SHP77 (cell line): ENCODE data around the gene ZNF808.
"Not testable (repeated sequence)": the region's sequence is repeated elsewhere in the genome, so short reads cannot be mapped to it uniquely, and the experiment has no call there.

Experiments
- DNase-seq, 2 experiments: peaks; one replicate each; lab custom pipeline; 2025; lab: John Stamatoyannopoulos, UW

ZNF808 gene

DNA sequence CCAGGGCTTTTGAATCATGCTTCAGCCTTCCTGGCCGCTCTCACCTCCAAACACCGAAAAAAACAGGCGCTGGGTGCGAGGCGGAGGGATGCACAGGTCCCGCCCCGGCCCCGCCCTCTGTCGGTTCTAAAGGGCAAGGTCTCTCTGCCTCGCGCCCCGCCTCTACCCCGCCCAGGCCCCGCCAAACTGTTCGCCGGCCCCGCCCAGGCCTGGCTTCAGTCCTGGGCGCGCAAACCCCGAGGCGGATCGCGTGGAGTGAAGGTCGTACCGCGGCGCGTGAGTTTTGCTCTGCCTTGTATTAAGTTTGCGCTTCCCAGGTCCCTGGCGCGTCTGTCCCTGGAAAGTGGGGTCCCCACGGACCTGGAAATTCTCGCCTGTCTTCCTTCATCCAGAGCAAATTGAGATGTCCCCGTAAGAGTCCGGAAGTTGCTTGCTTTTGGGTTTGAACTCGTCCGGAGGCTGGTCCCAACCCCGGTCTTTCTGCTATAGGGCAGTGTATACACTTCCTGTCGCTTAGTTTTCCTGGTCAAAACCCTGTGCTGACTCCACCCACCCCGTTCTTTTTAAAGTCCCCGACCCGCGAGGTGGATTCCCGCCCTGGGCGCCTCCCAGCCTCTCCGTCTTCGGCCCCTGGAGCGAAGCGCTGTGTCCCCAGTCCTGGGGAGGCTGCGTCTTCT, 8.4 kb downstream of the ZNF808 start:
- DNase-seq = no peak

DNA sequence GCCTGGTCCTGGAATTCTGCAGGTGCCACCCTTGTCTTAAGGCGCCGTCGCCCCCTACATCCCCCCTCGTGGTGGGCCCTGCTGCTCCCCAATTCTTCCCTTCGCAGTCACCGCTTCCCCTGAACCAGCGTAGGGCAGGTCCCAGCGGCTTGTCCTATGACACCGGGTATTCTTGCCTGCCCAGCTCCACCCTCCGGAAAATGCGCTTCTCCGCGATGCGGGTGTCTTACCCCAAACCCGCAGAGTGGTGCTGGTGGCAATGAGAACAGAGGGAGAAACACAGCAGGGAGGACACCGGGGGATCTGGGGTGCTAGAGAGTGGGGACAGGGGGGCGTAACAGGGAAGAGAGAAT, 9.0 kb downstream of the ZNF808 start:
- no peak for DNase-seq

DNA sequence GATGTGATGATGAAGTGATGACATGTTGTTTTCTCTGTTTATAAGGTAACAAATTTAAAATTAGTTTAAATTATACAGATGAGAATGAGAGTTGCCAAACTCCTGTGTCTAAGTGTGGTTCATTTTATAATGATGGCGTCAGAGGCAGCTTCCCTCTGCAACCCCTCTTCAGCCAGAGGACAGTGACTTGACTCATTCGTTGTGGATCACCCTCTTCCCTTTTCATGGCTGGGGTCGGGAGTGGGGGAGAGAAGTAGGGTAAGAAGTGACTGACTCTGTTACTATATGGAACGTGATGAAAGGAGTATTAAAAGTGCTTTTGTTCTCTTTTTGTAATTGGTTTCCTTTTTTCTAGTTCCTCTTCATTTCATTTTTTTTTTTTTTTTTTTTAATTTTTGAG, 11.3 kb downstream of the ZNF808 start:
- DNase-seq = not testable (repeated sequence)

DNA sequence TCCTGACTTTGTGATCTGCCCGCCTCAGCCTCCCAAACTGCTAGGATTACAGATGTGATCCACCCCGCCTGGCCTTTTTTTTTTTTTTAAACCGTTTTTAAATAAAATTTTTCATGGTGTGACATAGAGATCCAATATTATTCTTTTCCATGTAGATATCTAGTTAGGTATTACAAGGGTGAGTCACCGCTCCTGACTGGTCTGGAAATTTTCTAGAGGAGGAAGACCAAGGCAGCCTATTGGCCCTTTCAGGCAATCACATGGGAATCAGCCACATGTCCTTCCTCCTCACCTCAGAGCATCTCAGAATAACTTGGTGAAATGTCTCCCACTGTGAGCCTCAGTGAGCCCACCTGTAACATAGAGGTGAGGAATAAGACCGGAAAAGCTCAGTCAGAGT, 13.7 kb downstream of the ZNF808 start:
- DNase-seq = not testable (repeated sequence)

DNA sequence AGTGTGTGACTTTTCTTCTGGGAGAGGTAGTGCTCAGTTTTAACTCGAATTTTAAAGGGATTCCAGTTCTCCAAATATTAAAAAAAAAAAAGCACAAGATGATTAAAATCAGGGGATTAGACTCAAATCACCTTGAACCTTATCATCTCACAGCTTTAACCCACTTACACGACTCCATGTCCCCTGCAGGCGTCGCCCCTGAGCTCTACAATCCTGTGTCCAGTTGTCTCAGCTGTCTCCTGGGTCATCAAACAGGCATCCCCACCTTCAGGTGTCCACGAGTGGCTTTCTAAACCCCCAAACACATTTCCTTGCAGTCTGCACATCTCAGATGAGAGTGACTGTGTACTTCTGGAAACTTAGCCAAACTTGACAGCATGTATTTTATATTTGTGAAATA, 14.1 kb downstream of the ZNF808 start:
- DNase-seq = no peak

DNA sequence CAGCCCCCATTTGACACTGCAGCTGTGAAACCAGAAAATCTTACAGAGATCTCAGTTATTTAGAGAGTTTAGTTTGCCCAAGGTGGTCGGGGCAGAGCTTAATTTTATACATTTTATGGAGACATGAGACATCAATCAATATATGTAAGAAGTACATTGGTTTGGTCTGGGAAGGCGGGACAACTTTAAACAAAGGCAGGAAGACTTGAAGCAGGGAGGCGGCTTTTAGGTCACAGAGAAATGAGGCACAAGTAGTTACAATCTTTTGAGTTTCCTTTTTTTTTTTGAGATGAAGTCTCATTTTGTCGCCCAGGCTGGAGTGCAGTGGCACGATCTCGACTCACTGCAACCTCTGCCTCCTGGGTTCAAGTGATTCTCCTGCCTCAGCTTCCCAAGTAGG, 15.1 kb downstream of the ZNF808 start:
- not testable (repeated sequence) for DNase-seq

DNA sequence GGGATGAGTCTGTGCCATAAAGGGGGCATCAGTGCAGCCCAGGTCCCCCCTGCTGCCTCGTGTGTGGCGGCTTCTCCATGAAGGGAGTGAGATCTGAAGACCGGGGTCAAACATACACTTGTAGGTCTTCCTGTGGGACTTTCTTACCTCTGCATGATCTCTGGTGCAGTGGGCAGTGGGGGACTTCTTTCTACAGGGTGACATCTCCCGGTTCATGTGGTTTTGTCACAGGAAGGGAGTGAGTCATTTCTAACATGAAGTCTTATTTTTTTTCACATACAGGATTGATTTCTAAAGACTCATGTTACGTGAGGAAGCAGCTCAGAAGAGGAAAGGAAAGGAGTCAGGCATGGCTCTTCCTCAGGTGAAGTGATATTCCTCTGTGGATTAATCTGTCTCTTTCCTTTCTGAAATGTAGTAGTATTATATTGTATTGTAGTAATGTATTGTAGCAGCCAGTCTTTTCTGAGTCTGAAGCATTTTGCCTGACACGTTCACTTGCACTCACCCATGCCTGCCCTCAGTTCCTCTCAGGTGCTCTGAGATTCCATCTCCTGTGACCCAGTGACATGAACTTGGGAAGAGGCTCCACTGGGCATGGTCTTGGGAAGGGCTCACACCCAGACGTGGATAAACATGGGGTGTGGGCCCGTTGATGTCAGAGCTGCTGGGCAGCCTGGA, 15.7 kb downstream of the ZNF808 start:
- DNase-seq = no peak

DNA sequence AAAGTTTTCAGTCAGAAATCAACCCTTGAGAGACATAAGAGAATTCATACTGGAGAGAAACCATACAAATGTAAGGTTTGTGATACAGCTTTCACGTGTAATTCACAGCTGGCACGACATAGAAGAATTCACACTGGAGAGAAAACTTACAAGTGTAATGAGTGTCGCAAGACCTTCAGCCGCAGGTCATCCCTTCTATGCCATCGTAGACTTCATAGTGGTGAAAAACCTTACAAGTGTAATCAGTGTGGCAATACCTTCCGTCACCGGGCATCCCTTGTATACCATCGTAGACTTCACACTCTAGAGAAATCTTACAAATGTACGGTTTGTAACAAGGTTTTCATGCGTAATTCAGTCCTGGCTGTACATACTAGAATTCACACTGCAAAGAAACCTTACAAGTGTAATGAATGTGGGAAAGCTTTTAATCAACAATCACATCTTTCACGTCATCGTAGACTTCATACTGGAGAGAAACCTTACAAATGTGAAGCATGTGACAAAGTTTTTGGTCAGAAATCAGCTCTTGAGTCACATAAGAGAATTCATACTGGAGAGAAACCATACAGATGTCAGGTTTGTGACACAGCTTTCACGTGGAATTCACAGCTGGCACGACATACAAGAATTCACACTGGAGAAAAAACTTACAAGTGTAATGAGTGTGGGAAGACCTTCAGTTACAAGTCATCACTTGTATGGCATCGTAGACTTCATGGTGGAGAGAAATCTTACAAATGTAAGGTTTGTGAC, 26.9 kb downstream of the ZNF808 start:
- no peak for DNase-seq

DNA sequence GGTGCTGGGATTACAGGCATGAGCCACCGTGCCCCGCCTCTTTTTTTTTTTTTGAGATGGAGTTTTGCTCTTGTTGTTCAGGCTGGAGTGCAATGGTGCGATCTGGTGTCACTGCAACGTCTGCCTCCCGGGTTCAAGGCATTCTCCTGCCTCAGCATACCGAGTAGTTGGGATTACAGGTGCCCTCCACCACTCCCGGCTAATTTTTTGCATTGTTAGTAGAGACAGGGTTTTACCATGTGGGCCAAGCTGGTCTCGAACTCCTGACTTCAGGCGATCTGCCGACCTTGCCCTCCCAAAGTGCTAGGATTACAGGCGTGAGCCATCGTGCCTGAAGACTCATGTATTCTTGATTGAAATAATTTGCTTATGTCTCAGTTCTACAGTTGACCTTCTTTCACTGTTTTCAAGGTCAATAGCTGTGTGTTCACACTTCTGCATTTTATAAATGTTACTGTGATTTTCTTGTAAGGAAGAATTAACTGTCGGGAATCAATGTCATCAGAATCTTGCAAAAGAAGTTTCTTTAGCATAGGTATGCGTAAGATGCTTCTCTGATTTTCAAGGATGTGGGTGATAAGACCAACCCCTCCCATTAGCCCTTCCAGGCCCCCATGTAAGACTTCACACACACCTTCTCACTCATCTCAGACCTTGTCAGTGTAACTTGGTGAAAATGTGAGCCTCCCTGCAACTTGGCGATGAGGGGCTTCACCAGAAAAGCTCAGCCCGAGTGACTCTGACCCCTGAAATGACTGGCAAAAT, 29.9 kb downstream of the ZNF808 start:
- DNase-seq = no peak

DNA sequence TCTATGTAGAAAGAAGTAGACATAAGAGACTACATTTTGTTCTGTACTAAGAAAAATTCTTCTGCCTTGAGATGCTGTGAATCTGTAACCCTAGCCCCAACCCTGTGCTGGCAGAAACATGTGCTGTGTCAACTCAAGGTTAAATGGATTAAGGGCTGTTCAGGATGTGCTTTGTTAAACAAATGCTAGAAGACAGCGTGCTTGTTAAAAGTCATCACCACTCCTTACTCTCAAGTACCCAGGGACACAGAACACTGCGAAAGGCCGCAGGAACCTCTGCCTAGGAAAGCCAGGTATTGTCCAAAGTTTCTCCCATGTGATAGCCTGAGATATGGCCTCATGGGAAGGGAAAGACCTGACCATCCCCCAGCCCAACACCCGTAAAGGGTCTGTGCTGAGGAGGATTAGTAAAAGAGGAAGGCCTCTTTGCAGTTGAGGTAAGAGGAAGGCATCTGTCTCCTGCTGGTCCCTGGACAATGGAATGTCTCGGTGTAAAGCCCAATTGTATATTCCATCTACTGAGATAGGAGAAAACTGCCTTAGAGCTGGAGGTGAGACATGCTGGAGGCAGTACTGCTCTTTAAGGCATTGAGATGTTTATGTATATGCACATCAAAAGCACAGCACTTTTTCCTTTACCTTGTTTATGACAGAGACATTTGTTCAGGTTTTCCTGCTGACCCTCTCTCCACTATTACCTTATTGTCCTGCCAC, 31.4 kb downstream of the ZNF808 start:
- DNase-seq = not testable (repeated sequence)

DNA sequence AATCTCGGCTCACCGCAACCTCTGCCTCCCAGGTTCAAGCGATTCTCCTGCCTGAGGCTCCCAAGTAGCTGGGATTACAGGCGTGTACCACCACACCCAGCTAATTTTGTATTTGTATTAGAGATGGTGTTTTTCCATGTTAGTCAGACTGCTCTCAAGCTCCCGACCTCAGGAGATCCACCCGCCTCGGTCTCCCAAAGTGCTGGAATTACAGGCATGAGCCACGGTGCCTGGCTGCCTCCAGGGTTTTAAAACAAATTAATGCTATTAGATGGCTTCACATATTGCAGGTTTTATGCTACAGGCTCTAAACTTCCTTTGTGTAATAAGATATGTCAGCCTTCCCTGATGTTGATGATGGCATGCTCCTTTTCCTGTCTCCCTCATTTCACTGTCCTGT, 34.1 kb downstream of the ZNF808 start:
- DNase-seq = not testable (repeated sequence)

DNA sequence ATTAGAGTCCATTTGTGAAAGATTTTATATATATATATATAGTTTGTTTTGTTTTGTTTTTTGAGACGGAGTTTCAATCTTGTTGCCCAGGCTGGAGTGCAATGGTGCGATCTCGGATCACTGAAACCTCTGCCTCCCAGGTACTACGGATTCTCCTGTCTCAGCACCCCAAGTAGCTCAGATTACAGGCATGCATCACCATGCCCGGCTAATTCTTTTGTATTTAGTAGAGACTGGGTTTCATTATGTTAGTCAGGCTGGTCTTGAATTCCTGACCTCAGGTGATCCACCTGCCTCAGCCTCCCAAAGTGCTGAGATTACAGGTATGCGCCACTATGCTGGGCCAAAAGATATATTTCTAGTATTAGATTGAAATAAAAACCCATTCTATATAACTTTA, 38.7 kb downstream of the ZNF808 start:
- DNase-seq = no peak

DNA sequence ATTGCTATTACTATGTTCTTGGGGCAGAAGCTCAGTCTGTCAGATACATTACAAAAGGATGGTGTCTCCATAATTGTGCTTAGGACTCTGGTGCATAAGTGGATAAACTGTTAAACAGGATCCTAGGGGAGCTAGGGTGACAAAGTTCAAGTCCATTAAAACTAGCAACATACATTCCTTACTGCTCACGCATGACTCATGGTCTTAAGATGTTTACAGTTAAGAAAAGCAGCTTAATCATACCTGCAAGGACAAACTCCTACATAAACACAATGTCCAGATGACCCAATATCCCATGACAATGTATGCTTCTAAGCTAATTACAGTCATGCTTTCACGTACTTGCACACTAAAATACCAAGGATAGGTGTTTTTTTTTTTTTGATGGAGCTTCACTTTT, 39.1 kb downstream of the ZNF808 start:
- no peak for DNase-seq

DNA sequence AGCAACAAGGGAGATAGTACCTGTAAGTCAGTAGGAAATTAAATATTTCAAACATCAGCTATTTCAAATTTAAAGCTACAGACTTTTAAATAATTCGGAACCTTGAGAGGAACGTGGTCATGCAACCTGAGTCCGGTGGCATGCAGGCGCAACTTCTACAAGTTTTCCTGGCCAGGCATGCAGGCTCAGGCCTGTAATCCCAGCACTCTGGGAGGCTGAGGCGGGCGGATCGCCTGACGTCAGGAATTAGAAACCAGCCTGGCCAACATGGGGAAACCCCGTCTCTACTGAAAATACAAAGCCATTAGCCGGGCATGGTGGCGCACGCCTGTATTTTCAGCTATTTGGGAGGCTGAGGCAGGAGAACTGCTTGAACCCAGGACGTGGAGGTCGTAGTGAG, 40.5 kb downstream of the ZNF808 start:
- no peak for DNase-seq

DNA sequence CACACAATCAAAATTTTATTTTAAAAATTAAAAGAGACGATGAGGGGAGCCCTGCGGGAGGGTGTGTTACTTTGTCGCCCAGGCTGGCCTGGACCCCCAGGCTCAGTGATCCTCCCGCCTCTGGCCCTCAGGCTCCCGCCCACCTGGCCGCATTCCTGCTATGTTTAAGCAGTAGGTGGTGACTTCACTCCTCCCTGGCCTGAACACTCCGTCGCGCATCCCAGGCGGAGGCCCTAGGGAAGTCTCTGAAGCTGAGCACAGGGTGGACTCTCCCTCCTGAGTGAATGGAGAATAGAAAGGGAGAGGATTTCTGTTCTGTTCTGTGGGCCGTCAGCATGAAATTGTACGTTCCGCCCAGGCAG, 42.2 kb downstream of the ZNF808 start:
- DNase-seq = peak in 1 of 2 experiments; percentile 3

DNA sequence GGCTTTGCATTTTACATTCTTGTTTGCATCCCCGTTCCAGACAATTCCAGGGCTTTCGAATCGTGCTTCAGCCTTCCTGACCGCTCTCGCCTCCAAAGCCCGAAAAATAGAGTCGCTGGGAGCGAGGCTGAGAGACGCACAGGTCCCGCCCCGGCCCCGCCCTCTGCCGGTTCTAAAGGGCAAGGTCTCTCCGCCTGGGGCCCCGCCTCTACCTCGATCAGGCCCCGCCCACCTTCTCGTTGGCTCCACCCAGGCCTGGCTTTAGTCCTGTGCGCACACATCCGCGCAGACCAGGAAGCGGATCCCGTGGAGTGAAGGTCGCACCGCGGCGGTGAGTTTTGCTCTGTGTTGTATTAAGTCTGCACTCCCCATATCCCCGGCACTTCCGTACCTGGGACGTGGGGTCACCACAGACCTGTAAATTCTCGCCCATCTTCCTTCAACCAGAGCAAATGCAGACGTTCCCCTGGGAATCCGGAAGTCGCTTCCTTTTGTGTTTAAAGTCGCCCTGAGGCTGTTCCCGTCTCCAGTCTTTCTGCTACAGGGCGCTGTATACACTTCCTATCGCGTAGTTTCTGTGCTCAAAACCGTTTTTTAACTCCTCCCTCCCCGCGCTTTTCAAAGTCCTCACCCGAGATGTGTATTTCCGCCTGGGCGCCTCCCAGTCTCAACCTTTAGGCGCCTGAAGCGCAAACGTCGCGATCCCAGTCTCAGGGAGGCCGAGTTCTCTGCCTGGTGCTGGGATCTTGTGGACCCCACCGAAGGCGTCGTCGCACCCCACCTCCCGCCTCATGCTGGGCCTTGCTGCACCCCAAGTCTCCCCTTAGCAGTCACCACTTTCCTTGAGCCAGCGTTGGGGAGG, 42.8 kb downstream of the ZNF808 start, which contains the start of gene ZNF701:
ZNF701 (plus strand) TSS at position 288 of the 862 bp plus-strand sequence. CDS start 3,861 bp downstream, outside the sequence.
- DNase-seq = peak; percentile 67

DNA sequence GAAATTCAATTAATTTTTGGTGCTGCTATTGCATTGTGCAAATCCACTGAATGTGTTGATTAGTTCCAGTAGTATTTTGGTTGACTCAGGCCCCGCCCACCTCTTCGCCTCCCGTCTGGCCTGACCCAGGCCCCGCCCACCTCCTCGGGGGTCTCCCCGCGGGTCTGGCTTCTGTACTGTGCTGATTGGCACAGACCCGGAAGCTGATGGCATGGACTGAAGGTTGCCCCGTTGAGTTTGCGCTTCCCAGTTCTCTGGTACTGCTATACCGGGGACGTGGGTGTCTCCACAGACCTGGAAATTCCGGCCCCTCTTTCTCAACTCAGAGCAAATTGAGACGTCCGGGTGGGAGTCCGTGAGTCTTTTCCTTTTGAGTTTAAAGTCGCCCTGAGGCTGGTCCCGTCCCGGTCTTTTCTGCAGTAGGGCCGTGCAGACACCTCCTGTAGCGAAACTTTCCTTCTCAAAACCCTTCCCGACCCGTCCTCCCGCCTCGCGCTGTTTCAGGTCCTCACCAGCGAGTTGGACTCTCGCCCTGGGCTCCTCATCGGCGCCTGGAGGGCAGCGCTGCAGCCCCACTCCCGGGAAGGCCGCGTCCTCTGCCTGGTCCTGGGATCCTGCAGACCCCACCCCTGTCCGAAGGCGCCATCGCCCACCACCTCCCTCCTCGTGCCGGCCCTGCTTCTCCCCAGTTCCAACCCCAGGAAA, 57.4 kb downstream of the ZNF808 start:
- DNase-seq = no peak

DNA sequence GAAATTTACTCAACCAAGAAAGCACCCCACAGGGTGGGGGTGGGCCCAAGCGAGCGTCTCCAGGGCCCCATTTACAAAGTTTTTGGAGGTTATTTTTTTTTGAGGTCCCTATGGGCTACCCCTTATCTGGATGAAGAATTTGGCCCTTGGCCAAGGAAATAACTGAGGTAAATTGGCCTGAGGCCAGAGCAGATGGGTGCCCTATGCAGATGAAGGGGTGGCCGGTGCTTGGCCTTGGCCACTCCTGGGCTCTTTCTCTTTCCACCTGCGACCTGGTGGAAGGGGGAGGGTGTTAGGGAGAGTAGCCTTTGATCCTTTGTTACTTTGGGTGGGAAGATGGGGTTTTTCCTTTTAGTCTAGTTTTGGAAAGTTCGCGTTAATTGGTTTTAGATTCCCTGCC, 58.1 kb downstream of the ZNF808 start:
- no peak for DNase-seq

DNA sequence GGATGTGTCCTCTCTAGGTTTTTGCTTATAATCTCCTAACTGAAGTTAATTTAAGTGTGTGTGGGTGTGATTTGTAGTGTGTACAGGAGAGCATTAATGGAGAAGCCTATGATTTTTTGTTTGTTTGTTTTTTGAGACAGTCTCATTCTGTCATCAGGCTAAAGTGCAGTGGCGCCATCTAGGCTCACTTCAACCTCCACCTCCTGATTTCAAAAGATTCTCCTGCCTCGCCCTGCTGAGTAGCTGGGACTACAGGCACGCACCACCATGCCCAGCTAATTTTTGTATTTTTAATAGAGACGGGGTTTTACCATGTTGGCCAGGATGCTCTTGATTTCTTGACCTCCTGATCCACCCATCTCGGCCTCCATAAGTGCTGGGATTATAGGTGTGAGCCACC, 63.3 kb downstream of the ZNF808 start:
- DNase-seq = no peak

DNA sequence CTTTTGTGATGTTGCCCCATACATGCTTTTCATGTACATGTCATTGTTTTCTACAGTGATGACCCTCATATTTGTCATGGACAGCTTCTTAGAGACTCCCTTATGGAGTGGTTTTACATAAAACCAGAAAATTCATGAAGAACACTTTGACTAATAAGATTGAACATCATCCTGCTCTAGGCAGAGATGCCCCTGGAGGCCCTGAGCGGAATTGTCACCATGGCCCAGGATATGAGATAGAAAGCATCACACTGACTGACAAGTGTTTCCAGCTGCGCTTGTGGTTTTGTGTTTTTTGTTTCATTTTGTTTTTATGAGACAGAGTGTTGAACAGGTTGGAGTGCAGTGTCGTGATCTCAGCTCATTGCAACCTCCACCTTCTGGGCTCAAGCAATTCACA, 64.8 kb downstream of the ZNF808 start:
- DNase-seq = no peak
